Prostate gland (tissue), 2 donors: Measurements from ENCODE around the gene STK11.

Experiments used
- CTCF ChIP-seq, 4 experiments: fragments of 200-600 bp in 2 of 4; fragments of 450-650 bp in 2 of 4; sonication (generic) in 2 of 4; IDR thresholded peaks; 1 replicate in 3 of 4; 2 replicates in 1 of 4; pipeline ENCODE4 v1.5.1; 2016 to 2019; ENCODE audit warnings: antibody characterized with exemption in 4 of 4, mild to moderate bottlenecking in 2 of 4, moderate library complexity in 2 of 4
- POLR2A ChIP-seq: fragments of 450-650 bp; IDR thresholded peaks from one replicate; pipeline ENCODE4 v1.6.1; 2016; ENCODE audit warnings: antibody characterized with exemption, mild to moderate bottlenecking
- POLR2AphosphoS5 ChIP-seq: sonication (generic); formaldehyde crosslinking; IDR thresholded peaks from one replicate; pipeline ENCODE4 v1.6.1; 2017; ENCODE audit warnings: antibody characterized with exemption

GRCh38 chr19:1239420-1239795, 33.8 kb downstream of the STK11 start:
- TF ChIP-seq CTCF (IDR thresholded peaks at IDR 0.05) = no peak
- no peak for TF ChIP-seq POLR2AphosphoS5
- TF ChIP-seq POLR2A = no peak
